ENCODE measurements around the gene ZNF318. TPM values are rescaled to one million over a fixed set of nuclear protein-coding genes. Genes with fewer than 3 reads are reported as not detected.

Gene ZNF318
- total and polyA plus RNA-seq, 2 donors (not counting 3 experiments of a cell fraction or from before 2014, with no cell fraction given), result 7.1 to 13.6 TPM

DNA sequence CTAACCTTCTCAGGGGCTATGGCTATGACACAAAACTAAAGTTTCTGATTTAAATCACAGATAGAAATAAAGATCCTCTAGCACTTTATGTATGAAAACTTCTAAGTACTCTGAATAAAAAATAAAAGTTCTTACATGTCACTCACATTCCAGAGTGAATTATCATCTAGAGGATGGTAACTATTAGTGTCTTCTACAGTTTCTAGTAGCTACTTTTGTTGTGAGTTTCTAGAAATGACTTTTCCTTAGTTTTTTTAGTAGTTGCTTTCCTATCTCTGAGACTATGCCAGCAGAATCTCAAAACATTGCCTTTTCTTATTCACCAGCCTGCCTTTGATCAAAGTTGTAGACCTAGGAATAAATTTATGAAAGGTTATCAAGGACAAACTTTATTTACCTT is 10.1 kb downstream of the ZNF318 start:
- no peak overlapping the region for H3K4me2 ChIP-seq (ENCODE audit: insufficient read depth, low read length)
- DNase-seq (ENCODE audit: low read depth, low spot score) (no peak), FAIRE-seq (no peak)
- H3K4me1 ChIP-seq (ENCODE audit: control insufficient read depth, extremely low read depth, insufficient read depth, low read length), result peaks cover 7% of the 10 kb centered on the region
- POLR2A ChIA-PET, result no interaction called here
- H3K36me3 ChIP-seq (ENCODE audit: control insufficient read depth in 2 of 2, extremely low read depth in 1 of 2, insufficient read depth in 2 of 2, low read length in 2 of 2), result peaks cover 8 to 17% of the 10 kb centered on the region in 2 experiments
- CTCF ChIA-PET, result interaction anchor here (2.4 kb wide), 1 partner anchor 10 kb away, joined by 8 read pairs; the partner anchor contains the start of gene ZNF318
- BruUV-seq (replicated peaks), result no TSS peak
- intact Hi-C loops (cut with micrococcal nuclease) (no loop called here), dilution Hi-C loops (cut with MboI; ENCODE audit: extremely low pct_ligation_motif_present, low sequenced_read_pairs) (no loop called here)
- no peaks in the 10 kb centered on the region for H3K27me3 ChIP-seq (ENCODE audit: control insufficient read depth in 2 of 2, insufficient read depth in 2 of 2, low read length in 2 of 2)
- no peak overlapping the region for H3K4me3 ChIP-seq (replicated peaks in 1 of 3; ENCODE audit: insufficient read depth in 1 of 3, low read depth in 1 of 3, low read length in 3 of 3)
- no peak for TF ChIP-seq JUN (IDR thresholded peaks at IDR 0.05; ENCODE audit: borderline replicate concordance, insufficient read depth, insufficient read length, low read depth)
- no peak for TF ChIP-seq GATA2 (IDR thresholded peaks at IDR 0.05; ENCODE audit: insufficient read depth, insufficient read length, low read depth, low read length)
- no peak for TF ChIP-seq POLR2AphosphoS5 (IDR thresholded peaks at IDR 0.05; ENCODE audit: insufficient read depth, low read depth, low read length)
- TF ChIP-seq, protein P1, sequence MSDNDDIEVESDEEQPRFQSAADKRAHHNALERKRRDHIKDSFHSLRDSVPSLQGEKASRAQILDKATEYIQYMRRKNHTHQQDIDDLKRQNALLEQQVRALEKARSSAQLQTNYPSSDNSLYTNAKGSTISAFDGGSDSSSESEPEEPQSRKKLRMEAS (IDR thresholded peaks at IDR 0.05; ENCODE audit: insufficient read depth, insufficient read length), result no peak
- no peak for TF ChIP-seq EZH2 (IDR thresholded peaks at IDR 0.05; ENCODE audit: borderline replicate concordance, low read depth, low read length, severe bottlenecking)
- TF ChIP-seq POLR2A (IDR thresholded peaks at IDR 0.05; ENCODE audit: low read depth, low read length), result no peak
- no peak for TF ChIP-seq MYC (IDR thresholded peaks at IDR 0.05; ENCODE audit: low read depth, low read length)
- TF ChIP-seq FOS (IDR thresholded peaks at IDR 0.05; ENCODE audit: borderline replicate concordance, insufficient read depth, low read length), result no peak
- TF ChIP-seq, protein P2, sequence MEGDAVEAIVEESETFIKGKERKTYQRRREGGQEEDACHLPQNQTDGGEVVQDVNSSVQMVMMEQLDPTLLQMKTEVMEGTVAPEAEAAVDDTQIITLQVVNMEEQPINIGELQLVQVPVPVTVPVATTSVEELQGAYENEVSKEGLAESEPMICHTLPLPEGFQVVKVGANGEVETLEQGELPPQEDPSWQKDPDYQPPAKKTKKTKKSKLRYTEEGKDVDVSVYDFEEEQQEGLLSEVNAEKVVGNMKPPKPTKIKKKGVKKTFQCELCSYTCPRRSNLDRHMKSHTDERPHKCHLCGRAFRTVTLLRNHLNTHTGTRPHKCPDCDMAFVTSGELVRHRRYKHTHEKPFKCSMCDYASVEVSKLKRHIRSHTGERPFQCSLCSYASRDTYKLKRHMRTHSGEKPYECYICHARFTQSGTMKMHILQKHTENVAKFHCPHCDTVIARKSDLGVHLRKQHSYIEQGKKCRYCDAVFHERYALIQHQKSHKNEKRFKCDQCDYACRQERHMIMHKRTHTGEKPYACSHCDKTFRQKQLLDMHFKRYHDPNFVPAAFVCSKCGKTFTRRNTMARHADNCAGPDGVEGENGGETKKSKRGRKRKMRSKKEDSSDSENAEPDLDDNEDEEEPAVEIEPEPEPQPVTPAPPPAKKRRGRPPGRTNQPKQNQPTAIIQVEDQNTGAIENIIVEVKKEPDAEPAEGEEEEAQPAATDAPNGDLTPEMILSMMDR (IDR thresholded peaks at IDR 0.05; ENCODE audit: extremely low read depth in 1 of 2, insufficient read depth in 1 of 2, low read depth in 1 of 2, low read length in 2 of 2), result no peak
- no peak overlapping the region for H3K9ac ChIP-seq (replicated peaks; ENCODE audit: extremely low read depth, insufficient read depth, low read length)
- peaks cover 2% of the 10 kb centered on the region for H4K20me1 ChIP-seq (replicated peaks; ENCODE audit: control insufficient read depth, extremely low read depth, insufficient read depth, low read length)
- H3K27ac ChIP-seq (ENCODE audit: insufficient read depth, low read depth, low read length), result no peak overlapping the region
- H3K9me1 ChIP-seq (replicated peaks; ENCODE audit: control insufficient read depth, extremely low read depth, insufficient read depth, low read length), result no peaks in the 10 kb centered on the region
- no peak overlapping the region for H2AFZ ChIP-seq (ENCODE audit: low read depth, low read length)
- no peaks in the 10 kb centered on the region for H3K9me3 ChIP-seq (replicated peaks; ENCODE audit: control insufficient read depth, insufficient read depth, low read length)
- no peaks in the 10 kb centered on the region for H3K79me2 ChIP-seq (ENCODE audit: control insufficient read depth, insufficient read depth, low read length)
